Measurements from ENCODE around the gene TMEM131L. TPM values are rescaled to one million over a fixed set of nuclear protein-coding genes. Genes with fewer than 3 reads are reported as not detected.

The TMEM131L gene
- polyA plus RNA-seq, 1 donor (not counting 4 experiments of a cell fraction or from before 2014, with no cell fraction given) = 10.3 TPM

DNA sequence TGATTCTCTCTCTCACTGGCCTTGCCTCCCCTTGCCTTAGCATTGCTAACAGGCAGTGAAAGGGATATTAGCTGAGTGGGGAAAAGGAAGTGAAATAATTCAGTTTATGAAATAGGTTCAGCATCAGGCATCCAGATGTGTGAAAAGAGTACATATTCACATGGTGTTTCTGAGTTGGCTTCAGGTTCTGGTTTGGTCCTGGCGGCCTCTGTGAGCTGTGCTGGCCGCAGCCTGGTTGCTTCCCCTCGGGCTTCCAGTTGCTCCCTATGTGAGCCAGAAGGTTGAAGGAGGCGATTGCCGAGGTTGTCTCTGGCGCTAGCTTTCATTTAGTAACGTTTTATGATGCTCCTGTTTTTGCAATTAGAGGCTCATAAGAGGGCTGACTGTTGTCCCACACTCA lies 118.9 kb downstream of the TMEM131L start:
- dilution Hi-C loops (cut with MboI; ENCODE audit: extremely low pct_ligation_motif_present, low sequenced_read_pairs) = no loop called here
- no peaks in the 10 kb centered on the region for H3K27me3 ChIP-seq (ENCODE audit: control insufficient read depth, extremely low read depth, insufficient read depth, low read length)
- H3K9me3 ChIP-seq (ENCODE audit: control insufficient read depth, low read depth, low read length) = no peaks in the 10 kb centered on the region
- TF ChIP-seq, protein P1, sequence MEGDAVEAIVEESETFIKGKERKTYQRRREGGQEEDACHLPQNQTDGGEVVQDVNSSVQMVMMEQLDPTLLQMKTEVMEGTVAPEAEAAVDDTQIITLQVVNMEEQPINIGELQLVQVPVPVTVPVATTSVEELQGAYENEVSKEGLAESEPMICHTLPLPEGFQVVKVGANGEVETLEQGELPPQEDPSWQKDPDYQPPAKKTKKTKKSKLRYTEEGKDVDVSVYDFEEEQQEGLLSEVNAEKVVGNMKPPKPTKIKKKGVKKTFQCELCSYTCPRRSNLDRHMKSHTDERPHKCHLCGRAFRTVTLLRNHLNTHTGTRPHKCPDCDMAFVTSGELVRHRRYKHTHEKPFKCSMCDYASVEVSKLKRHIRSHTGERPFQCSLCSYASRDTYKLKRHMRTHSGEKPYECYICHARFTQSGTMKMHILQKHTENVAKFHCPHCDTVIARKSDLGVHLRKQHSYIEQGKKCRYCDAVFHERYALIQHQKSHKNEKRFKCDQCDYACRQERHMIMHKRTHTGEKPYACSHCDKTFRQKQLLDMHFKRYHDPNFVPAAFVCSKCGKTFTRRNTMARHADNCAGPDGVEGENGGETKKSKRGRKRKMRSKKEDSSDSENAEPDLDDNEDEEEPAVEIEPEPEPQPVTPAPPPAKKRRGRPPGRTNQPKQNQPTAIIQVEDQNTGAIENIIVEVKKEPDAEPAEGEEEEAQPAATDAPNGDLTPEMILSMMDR (optimal IDR thresholded peaks at IDR 0.05 in 1 of 3, IDR thresholded peaks at IDR 0.05 in 1 of 3, conservative IDR thresholded peaks at IDR 0.05 in 1 of 3; ENCODE audit: extremely low read depth in 1 of 3, insufficient read depth in 2 of 3, low read length in 3 of 3) = no peak
- TF ChIP-seq EZH2 (IDR thresholded peaks at IDR 0.05; ENCODE audit: low read length) = no peak
- H3K4me2 ChIP-seq (ENCODE audit: control insufficient read depth, extremely low read depth, insufficient read depth, low read depth, low read length) = no peak overlapping the region
- H4K20me1 ChIP-seq (ENCODE audit: control insufficient read depth, extremely low read depth, insufficient read depth, low read length) = no peaks in the 10 kb centered on the region
- H3K79me2 ChIP-seq (ENCODE audit: control insufficient read depth, insufficient read depth, low read length) = no peaks in the 10 kb centered on the region
- no peak for FAIRE-seq
- no peak overlapping the region for H3K27ac ChIP-seq (ENCODE audit: control insufficient read depth, insufficient read depth, low read length)
- no peak overlapping the region for H3K4me3 ChIP-seq (ENCODE audit: control insufficient read depth in 2 of 3, extremely low read depth in 1 of 3, insufficient read depth in 2 of 3, low read depth in 1 of 3, low read length in 3 of 3)
- H3K9ac ChIP-seq (ENCODE audit: control insufficient read depth, extremely low read depth, insufficient read depth, low read length) = no peak overlapping the region
- no peaks in the 10 kb centered on the region for H3K9me1 ChIP-seq (ENCODE audit: control insufficient read depth, extremely low read depth, insufficient read depth, low read length)
- peaks cover 0 to 4% of the 10 kb centered on the region in 2 experiments for H3K36me3 ChIP-seq (ENCODE audit: control insufficient read depth in 2 of 2, extremely low read depth in 1 of 2, insufficient read depth in 2 of 2, low read length in 2 of 2)
- no peaks in the 10 kb centered on the region for H3K4me1 ChIP-seq (ENCODE audit: control insufficient read depth, extremely low read depth, insufficient read depth, low read length)
- H2AFZ ChIP-seq (ENCODE audit: control insufficient read depth, low read length) = no peak overlapping the region
- no peak for DNase-seq (ENCODE audit: low read depth, low spot score)

DNA sequence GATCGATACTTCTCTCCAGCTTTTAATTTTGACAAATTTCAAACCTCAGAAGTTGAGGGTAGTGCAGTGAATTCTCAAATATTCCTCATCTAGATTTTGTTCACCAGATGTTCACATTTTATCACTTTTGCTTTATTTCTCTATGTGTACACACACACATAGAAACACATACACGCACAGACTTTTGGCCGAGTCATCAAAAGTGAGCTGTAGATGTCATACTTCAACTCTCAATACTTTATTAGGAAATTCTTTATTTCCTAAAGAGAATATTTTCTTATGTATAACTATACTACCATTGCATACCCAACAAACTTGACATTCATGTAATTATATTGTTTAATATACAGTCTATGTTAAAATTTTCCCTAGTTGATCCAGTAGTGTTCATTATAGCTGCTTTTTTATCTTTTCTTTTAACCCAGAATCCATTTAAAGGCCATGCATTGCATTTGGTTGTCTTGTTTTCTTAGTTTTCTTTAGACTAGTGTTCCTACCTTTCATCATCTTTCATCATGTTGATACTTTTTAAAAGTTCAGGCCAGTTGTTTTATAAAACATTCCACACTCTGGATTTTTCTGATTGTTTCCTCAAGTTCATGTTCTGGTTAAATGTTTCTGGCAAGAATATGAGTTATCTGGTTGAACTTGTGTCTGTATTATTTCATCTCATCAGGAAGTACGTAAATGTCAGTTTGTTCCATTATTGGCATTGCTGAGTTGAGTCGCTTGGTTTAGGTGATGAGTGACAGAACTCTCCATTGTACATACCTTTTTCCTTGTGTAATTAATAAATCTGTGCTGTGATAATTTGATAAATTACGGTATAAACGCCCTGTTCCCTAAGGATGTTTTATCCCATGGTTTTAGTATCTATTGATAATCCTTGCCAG lies 123.8 kb downstream of the TMEM131L start:
- Histone ChIP-seq H3K4me1 (ENCODE audit: control insufficient read depth, extremely low read depth, insufficient read depth, low read length) (peaks cover 7% of the 10 kb centered on the region), H2AFZ (ENCODE audit: control insufficient read depth, low read length) (no peak overlapping the region), H3K36me3 (ENCODE audit: control insufficient read depth in 2 of 2, extremely low read depth in 1 of 2, insufficient read depth in 2 of 2, low read length in 2 of 2) (peaks cover 0 to 2% of the 10 kb centered on the region in 2 experiments), H3K4me3 (ENCODE audit: control insufficient read depth in 2 of 3, extremely low read depth in 1 of 3, insufficient read depth in 2 of 3, low read depth in 1 of 3, low read length in 3 of 3) (no peak overlapping the region), H3K79me2 (ENCODE audit: control insufficient read depth, insufficient read depth, low read length) (no peaks in the 10 kb centered on the region), H4K20me1 (ENCODE audit: control insufficient read depth, extremely low read depth, insufficient read depth, low read length) (no peaks in the 10 kb centered on the region), H3K9me1 (ENCODE audit: control insufficient read depth, extremely low read depth, insufficient read depth, low read length) (no peaks in the 10 kb centered on the region), H3K9me3 (ENCODE audit: control insufficient read depth, low read depth, low read length) (no peaks in the 10 kb centered on the region), H3K4me2 (ENCODE audit: control insufficient read depth, extremely low read depth, insufficient read depth, low read depth, low read length) (no peak overlapping the region), H3K27me3 (ENCODE audit: control insufficient read depth, extremely low read depth, insufficient read depth, low read length) (no peaks in the 10 kb centered on the region), H3K9ac (ENCODE audit: control insufficient read depth, extremely low read depth, insufficient read depth, low read length) (no peak overlapping the region), H3K27ac (ENCODE audit: control insufficient read depth, insufficient read depth, low read length) (no peak overlapping the region)
- DNase-seq (ENCODE audit: low read depth, low spot score) = no peak
- FAIRE-seq = peak; percentile 62
- dilution Hi-C loops (cut with MboI; ENCODE audit: extremely low pct_ligation_motif_present, low sequenced_read_pairs) = no loop called here
- TF ChIP-seq EZH2 (IDR thresholded peaks at IDR 0.05; ENCODE audit: low read length) = no peak
- TF ChIP-seq, protein P1 (optimal IDR thresholded peaks at IDR 0.05 in 1 of 3, IDR thresholded peaks at IDR 0.05 in 1 of 3, conservative IDR thresholded peaks at IDR 0.05 in 1 of 3; ENCODE audit: extremely low read depth in 1 of 3, insufficient read depth in 2 of 3, low read length in 3 of 3) = no peak

All from keratinocyte (primary cell).